Ramos (cell line): ENCODE measurements around the gene PLEKHA6.

Experiments used
- in situ Hi-C: fragments of 300-500 bp; cut with MboI; formaldehyde crosslinking; loops from one replicate; pipeline ENCODE4 v1.14.3; 2022; ENCODE audit warnings: low sequenced_read_pairs; ENCODE audit not compliant: unreplicated experiment

The PLEKHA6 gene

GRCh38 chr1:204359474-204360255 is at the start of gene PLEKHA6:
TSS of gene PLEKHA6 (minus strand) at chr1:204359929. CDS start at chr1:204273727, 86,202 bp downstream.
- in situ Hi-C loops: loop anchor here (5.0 to 25.0 kb wide), 3 partner anchors 102 to 497 kb away; partner anchors contain the start of genes REN and SNRPE

GRCh38 chr1:204409123-204409522 is 49.4 kb upstream of the PLEKHA6 start:
- in situ Hi-C loops: no loop called here

GRCh38 chr1:204408602-204409001 is 48.9 kb upstream of the PLEKHA6 start:
- in situ Hi-C loops: no loop called here

GRCh38 chr1:204408074-204408507 is 48.4 kb upstream of the PLEKHA6 start:
- in situ Hi-C loops: no loop called here

GRCh38 chr1:204407295-204407971 is 47.7 kb upstream of the PLEKHA6 start:
- in situ Hi-C loops: no loop called here

- in situ Hi-C loops: no loop called here
Measured at GRCh38 chr1:204406621-204407020, 46.9 kb upstream of the PLEKHA6 start.

GRCh38 chr1:204405988-204406387 is 46.3 kb upstream of the PLEKHA6 start:
- in situ Hi-C loops: no loop called here

GRCh38 chr1:204404629-204405028 is 44.9 kb upstream of the PLEKHA6 start:
- in situ Hi-C loops: no loop called here

GRCh38 chr1:204402391-204402790 is 42.7 kb upstream of the PLEKHA6 start:
- in situ Hi-C loops: no loop called here

- in situ Hi-C loops: no loop called here
Measured at GRCh38 chr1:204401730-204402129, 42.0 kb upstream of the PLEKHA6 start.

GRCh38 chr1:204400882-204401510 is 41.3 kb upstream of the PLEKHA6 start:
- in situ Hi-C loops: no loop called here

GRCh38 chr1:204398197-204399125 is 38.7 kb upstream of the PLEKHA6 start:
- in situ Hi-C loops: no loop called here

GRCh38 chr1:204396015-204396583 is 36.4 kb upstream of the PLEKHA6 start:
- in situ Hi-C loops: no loop called here

GRCh38 chr1:204391629-204392028 is 31.9 kb upstream of the PLEKHA6 start:
- in situ Hi-C loops: no loop called here

GRCh38 chr1:204390751-204391466 is 31.2 kb upstream of the PLEKHA6 start:
- in situ Hi-C loops: no loop called here

- in situ Hi-C loops: no loop called here
Measured at GRCh38 chr1:204385727-204386126, 26.0 kb upstream of the PLEKHA6 start.

- in situ Hi-C loops: no loop called here
Measured at GRCh38 chr1:204384636-204385352, 25.1 kb upstream of the PLEKHA6 start.

- in situ Hi-C loops: no loop called here
Measured at GRCh38 chr1:204383163-204383904, 23.6 kb upstream of the PLEKHA6 start.
